GM21723 (cell line): ENCODE data around the gene BCO1.
A peak's percentile ranks its signal among the peaks of the same experiment; 100 is the strongest.

Source experiments
- ATAC-seq: cut with Tn5 transposase; IDR thresholded peaks from one replicate; pipeline ENCODE4 v1.9.1; 2021; ENCODE audit warnings: mild to moderate bottlenecking, moderate library complexity; ENCODE audit not compliant: unreplicated experiment

The BCO1 gene

GRCh38 chr16:81314603-81315270 is 76.2 kb downstream of the BCO1 start, which contains the start of gene GAN:
Gene GAN (plus strand): TSS chr16:81314962. CDS start chr16:81315114, 152 bp downstream.
- ATAC-seq: peak; percentile 97

GRCh38 chr16:81315271-81316175 is 77.0 kb downstream of the BCO1 start:
- ATAC-seq: peak; percentile 39

- ATAC-seq: no peak
Measured at GRCh38 chr16:81316176-81316496, 77.6 kb downstream of the BCO1 start.

- no peak for ATAC-seq
Measured at GRCh38 chr16:81318711-81319110, 80.2 kb downstream of the BCO1 start.

GRCh38 chr16:81319221-81319912 is 80.9 kb downstream of the BCO1 start:
- ATAC-seq: no peak

- no peak for ATAC-seq
Measured at GRCh38 chr16:81321039-81321438, 82.5 kb downstream of the BCO1 start.

GRCh38 chr16:81321536-81321935 is 83.0 kb downstream of the BCO1 start:
- ATAC-seq: no peak

- ATAC-seq: no peak
Measured at GRCh38 chr16:81324808-81325207, 86.3 kb downstream of the BCO1 start.

GRCh38 chr16:81327011-81327410 is 88.5 kb downstream of the BCO1 start:
- no peak for ATAC-seq

- ATAC-seq: no peak
Measured at GRCh38 chr16:81327447-81328196, 89.1 kb downstream of the BCO1 start.

GRCh38 chr16:81329947-81330346 is 91.5 kb downstream of the BCO1 start:
- ATAC-seq: no peak

GRCh38 chr16:81333356-81333755 is 94.9 kb downstream of the BCO1 start:
- no peak for ATAC-seq

GRCh38 chr16:81335669-81336068 is 97.2 kb downstream of the BCO1 start:
- ATAC-seq: no peak

GRCh38 chr16:81337097-81337496 is 98.6 kb downstream of the BCO1 start:
- no peak for ATAC-seq
